Coronary artery (tissue), 2 donors: ENCODE data around the gene KCTD1.

Experiments
- DNase-seq: peaks from one replicate; pipeline ENCODE4 v3.0.0-alpha.2; 2017; ENCODE audit warnings: low spot score
- H3K27ac ChIP-seq, 2 donors: fragments of 200-600 bp; sonication (generic); one replicate each; pipeline ENCODE4 v1.5.1; 2016 to 2019
- H3K4me3 ChIP-seq: fragments of 200-600 bp; sonication (generic); 2 replicates; pipeline ENCODE4 v1.5.1; 2016; ENCODE audit warnings: mild to moderate bottlenecking, moderate library complexity
- CTCF ChIP-seq: fragments of 200-600 bp; sonication (generic); IDR thresholded peaks from one replicate; pipeline ENCODE4 v1.5.1; 2019; ENCODE audit warnings: antibody characterized with exemption

The KCTD1 gene

GRCh38 chr18:26453386-26453901 is 94.9 kb downstream of the KCTD1 start:
- H3K27ac ChIP-seq, result no peak overlapping the region
- TF ChIP-seq CTCF, result no peak
- H3K4me3 ChIP-seq, result no peak overlapping the region
- DNase-seq, result no peak

- Histone ChIP-seq H3K27ac (no peak overlapping the region), H3K4me3 (no peak overlapping the region)
- no peak for DNase-seq
- no peak for TF ChIP-seq CTCF
Measured at GRCh38 chr18:26450989-26451682, 97.2 kb downstream of the KCTD1 start.

GRCh38 chr18:26448714-26449159 is 99.6 kb downstream of the KCTD1 start:
- H3K27ac ChIP-seq, result no peak overlapping the region
- DNase-seq, result no peak
- no peak for TF ChIP-seq CTCF
- H3K4me3 ChIP-seq, result no peak overlapping the region

- DNase-seq, result no peak
- no peak for TF ChIP-seq CTCF
Measured at GRCh38 chr18:26443853-26444252, 104.5 kb downstream of the KCTD1 start.

GRCh38 chr18:26442126-26442525 is 106.2 kb downstream of the KCTD1 start:
- DNase-seq, result peak; percentile 5
- Histone ChIP-seq H3K27ac (no peak overlapping the region), H3K4me3 (peak overlapping the region; percentile 30)
- TF ChIP-seq CTCF, result no peak

More at GRCh38 chr18:26443853-26444252, 104.5 kb downstream of the KCTD1 start:
- Histone ChIP-seq H3K27ac (no peak overlapping the region), H3K4me3 (no peak overlapping the region)

- DNase-seq, result peak; percentile 3
- no peak overlapping the region for H3K4me3 ChIP-seq
- peak overlapping the region in 1 of 2 donors; percentile 35 for H3K27ac ChIP-seq
- TF ChIP-seq CTCF, result no peak
Measured at GRCh38 chr18:26440644-26441043, 107.7 kb downstream of the KCTD1 start.

- Histone ChIP-seq H3K4me3 (no peak overlapping the region), H3K27ac (no peak overlapping the region)
- DNase-seq, result peak; percentile 22
- no peak for TF ChIP-seq CTCF
Measured at GRCh38 chr18:26439537-26439936, 108.8 kb downstream of the KCTD1 start.
